Measurements from ENCODE around the gene GUCY2F.

GUCY2F gene

DNA sequence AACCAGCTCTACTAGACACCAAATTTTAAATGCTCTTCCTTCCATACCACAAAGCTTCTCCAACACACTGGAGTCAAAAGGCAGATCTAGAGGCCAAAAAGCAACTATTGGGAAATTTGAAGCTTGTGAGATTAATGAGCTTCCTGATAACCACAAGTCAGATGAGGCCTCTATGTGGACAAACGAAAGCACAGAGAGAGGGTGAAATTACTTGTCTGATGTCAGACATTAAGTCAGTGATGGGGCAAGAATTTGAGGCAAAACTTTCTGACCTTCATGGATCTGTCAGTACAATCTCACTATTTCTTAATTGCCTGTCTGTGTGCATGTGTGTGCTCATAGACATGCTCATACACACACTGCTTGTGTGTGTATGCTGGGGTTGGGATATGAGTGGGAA, 103.6 kb downstream of the GUCY2F start:
- Histone ChIP-seq H3K36me3 (ENCODE audit: control insufficient read depth, insufficient read depth, low read length) (no peaks in the 10 kb centered on the region), H3K27me3 (replicated peaks; ENCODE audit: control insufficient read depth, insufficient read depth, low read length) (no peaks in the 10 kb centered on the region), H3K4me3 (replicated peaks; ENCODE audit: low read depth, low read length) (no peak overlapping the region)
- TF ChIP-seq, protein P1, sequence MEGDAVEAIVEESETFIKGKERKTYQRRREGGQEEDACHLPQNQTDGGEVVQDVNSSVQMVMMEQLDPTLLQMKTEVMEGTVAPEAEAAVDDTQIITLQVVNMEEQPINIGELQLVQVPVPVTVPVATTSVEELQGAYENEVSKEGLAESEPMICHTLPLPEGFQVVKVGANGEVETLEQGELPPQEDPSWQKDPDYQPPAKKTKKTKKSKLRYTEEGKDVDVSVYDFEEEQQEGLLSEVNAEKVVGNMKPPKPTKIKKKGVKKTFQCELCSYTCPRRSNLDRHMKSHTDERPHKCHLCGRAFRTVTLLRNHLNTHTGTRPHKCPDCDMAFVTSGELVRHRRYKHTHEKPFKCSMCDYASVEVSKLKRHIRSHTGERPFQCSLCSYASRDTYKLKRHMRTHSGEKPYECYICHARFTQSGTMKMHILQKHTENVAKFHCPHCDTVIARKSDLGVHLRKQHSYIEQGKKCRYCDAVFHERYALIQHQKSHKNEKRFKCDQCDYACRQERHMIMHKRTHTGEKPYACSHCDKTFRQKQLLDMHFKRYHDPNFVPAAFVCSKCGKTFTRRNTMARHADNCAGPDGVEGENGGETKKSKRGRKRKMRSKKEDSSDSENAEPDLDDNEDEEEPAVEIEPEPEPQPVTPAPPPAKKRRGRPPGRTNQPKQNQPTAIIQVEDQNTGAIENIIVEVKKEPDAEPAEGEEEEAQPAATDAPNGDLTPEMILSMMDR (IDR thresholded peaks at IDR 0.05; ENCODE audit: insufficient read depth, low read length, poor library complexity, severe bottlenecking), result no peak
- no peak for DNase-seq (ENCODE audit: extremely low read depth, insufficient read length)

DNA sequence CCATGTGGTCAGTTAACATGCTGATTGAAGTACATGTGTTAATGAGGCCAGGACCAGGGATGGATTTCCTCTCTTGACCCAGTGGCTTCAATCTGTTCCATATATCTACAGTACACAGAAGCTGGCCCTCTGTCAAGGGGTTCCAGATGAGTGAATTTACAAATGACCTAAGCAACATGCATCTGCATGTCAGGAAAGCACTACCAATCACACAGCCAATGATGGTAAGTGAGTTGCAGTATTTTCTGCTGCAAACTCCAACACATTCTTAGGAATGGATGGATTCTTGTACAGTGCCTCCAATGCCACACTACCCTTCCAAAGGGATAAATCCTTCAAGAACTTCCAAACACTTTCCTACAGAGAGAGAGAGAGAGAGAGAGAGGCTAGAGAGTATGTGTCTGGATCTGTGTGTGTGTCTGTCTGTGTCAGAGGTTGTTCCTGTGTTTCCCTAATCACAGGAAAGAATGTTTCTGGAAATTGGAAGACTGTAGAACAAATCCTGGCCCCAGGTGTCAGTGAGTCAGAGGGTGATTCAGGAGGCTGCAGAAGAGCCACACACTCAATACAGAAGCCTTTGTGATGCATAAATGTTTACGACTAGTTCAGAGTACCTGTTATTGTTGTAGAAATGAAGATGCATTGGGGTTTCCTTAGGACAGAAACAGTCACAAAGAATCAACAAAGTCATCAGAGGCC, 107.5 kb downstream of the GUCY2F start:
- no peak for DNase-seq (ENCODE audit: extremely low read depth, insufficient read length)
- TF ChIP-seq, protein P1 (IDR thresholded peaks at IDR 0.05; ENCODE audit: insufficient read depth, low read length, poor library complexity, severe bottlenecking), result no peak

DNA sequence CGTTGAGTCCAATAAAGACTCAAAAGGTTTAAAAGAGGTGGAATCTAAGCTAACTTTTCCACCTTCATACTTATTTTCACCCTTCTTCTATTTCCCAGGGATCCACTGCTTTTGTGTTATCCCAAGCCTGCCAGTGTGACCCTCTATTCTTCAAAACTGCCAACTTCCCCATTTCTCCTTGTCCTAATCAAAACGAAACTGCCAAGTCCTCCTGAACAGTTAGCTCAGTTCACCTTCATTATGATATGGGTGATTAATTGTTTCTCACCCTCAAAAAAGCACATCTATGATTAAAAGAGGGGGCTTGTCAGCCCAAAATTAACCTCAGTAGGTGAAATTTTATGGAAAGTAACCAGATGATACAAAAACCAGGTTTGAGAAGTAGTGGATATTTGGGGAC, 108.4 kb downstream of the GUCY2F start:
- TF ChIP-seq, protein P1 (IDR thresholded peaks at IDR 0.05; ENCODE audit: insufficient read depth, low read length, poor library complexity, severe bottlenecking), result no peak
- H3K27me3 ChIP-seq (replicated peaks; ENCODE audit: control insufficient read depth, insufficient read depth, low read length), result no peaks in the 10 kb centered on the region
- no peak for DNase-seq (ENCODE audit: extremely low read depth, insufficient read length)
- H3K36me3 ChIP-seq (ENCODE audit: control insufficient read depth, insufficient read depth, low read length), result no peaks in the 10 kb centered on the region
- H3K4me3 ChIP-seq (replicated peaks; ENCODE audit: low read depth, low read length), result no peak overlapping the region

More for the DNA sequence above, 107.5 kb downstream of the GUCY2F start:
- H3K4me3 ChIP-seq (replicated peaks; ENCODE audit: low read depth, low read length), result no peak overlapping the region
- H3K36me3 ChIP-seq (ENCODE audit: control insufficient read depth, insufficient read depth, low read length), result no peaks in the 10 kb centered on the region
- H3K27me3 ChIP-seq (replicated peaks; ENCODE audit: control insufficient read depth, insufficient read depth, low read length), result no peaks in the 10 kb centered on the region

DNA sequence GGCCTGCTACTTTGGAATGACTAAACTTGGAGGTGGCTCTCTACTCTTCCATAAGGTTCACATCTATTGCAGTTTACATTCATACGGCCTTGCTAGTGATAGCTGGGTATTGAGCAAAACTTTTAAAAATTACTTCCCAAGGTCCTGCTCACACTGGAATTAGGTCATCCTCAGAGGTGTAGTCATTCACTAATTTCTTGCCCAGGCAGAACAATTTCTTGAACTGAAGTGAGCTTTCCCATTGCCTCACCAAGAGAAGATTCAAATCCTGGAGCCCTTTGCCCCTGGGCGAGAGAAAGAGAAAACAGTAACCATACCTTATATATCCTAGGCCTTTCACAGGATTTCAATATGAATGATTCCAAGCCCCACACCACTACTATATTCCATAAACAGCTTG, 109.2 kb downstream of the GUCY2F start:
- TF ChIP-seq, protein P1 (IDR thresholded peaks at IDR 0.05; ENCODE audit: insufficient read depth, low read length, poor library complexity, severe bottlenecking), result no peak
- DNase-seq (ENCODE audit: extremely low read depth, insufficient read length), result no peak
- Histone ChIP-seq H3K36me3 (ENCODE audit: control insufficient read depth, insufficient read depth, low read length) (no peaks in the 10 kb centered on the region), H3K4me3 (replicated peaks; ENCODE audit: low read depth, low read length) (no peak overlapping the region), H3K27me3 (replicated peaks; ENCODE audit: control insufficient read depth, insufficient read depth, low read length) (no peaks in the 10 kb centered on the region)

DNA sequence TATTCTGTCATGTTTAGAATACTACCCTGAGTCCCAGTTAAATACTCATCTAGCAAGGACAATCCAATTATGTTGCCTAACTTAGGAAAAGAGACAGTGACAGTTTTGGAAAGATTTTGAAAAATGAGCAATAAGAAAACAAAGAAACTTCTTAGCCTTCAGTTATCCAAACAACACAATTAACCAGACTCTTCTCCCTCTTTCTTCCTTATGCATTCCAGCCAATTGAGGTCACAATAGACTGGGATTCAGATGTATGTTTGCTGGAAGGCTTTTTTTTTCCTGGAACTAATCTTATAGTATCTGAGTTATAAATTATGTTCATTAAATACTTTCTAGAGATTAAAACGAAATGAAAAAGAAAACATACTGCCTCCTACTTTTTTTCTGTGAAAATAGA, 109.6 kb downstream of the GUCY2F start:
- DNase-seq (ENCODE audit: extremely low read depth, insufficient read length), result no peak
- no peaks in the 10 kb centered on the region for H3K36me3 ChIP-seq (ENCODE audit: control insufficient read depth, insufficient read depth, low read length)
- no peaks in the 10 kb centered on the region for H3K27me3 ChIP-seq (replicated peaks; ENCODE audit: control insufficient read depth, insufficient read depth, low read length)
- H3K4me3 ChIP-seq (replicated peaks; ENCODE audit: low read depth, low read length), result no peak overlapping the region
- TF ChIP-seq, protein P1 (IDR thresholded peaks at IDR 0.05; ENCODE audit: insufficient read depth, low read length, poor library complexity, severe bottlenecking), result no peak

DNA sequence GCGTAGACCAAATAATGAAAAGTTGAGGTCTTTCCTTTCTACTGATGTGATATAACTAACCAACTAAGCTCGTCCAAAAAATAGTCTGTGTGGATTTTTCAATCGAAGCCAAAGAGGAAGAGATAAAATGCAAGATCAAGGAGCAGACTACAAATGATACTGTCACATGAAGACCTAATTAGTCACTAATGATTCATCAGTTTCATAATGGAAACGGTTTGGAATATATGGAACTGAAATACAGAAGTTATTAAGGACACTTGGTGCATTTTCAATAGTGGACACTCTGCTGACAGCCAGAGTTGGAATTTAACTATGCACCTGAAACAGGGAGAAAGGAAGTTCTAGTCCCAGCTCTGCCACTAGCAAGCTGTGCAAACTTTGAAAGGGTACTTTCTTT, 119.8 kb downstream of the GUCY2F start:
- Histone ChIP-seq H3K36me3 (ENCODE audit: control insufficient read depth, insufficient read depth, low read length) (no peaks in the 10 kb centered on the region), H3K4me3 (replicated peaks; ENCODE audit: low read depth, low read length) (no peak overlapping the region), H3K27me3 (replicated peaks; ENCODE audit: control insufficient read depth, insufficient read depth, low read length) (no peaks in the 10 kb centered on the region; the same call in 1 of the 2 replicates)
- TF ChIP-seq, protein P1 (IDR thresholded peaks at IDR 0.05; ENCODE audit: insufficient read depth, low read length, poor library complexity, severe bottlenecking), result no peak
- DNase-seq (ENCODE audit: extremely low read depth, insufficient read length), result no peak

Measured in GM06990 (cell line).